GM21526 (cell line): ENCODE measurements around the gene SCAF1.
"Not testable (repeated sequence)": the region's sequence is repeated elsewhere in the genome, so short reads cannot be mapped to it uniquely, and the experiment has no call there.

Source experiments
- ATAC-seq: cut with Tn5 transposase; IDR thresholded peaks from one replicate; pipeline ENCODE4 v1.9.1; 2021; ENCODE audit warnings: moderate library complexity; ENCODE audit not compliant: unreplicated experiment, low FRiP score

Gene SCAF1

DNA sequence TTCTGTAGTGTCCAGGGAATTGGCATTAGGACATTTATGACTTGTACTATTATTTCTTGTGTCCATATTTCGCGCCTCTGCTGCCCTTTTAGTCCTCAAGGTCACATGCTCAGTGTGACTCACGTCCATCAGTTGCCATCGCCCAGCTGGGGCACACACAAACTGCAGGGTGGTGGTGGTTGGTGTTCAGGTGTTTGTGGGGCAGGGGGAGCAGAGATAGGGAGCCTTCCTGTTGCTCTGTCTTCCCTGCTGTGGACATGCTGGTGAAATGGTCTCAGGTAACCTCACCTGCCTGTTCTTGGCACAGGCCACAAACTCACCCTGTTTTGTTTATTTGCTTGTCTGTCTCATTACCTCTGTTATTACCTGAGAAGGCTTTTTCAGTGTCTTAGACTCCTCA lies 28.6 kb upstream of the SCAF1 start:
- no peak for ATAC-seq

DNA sequence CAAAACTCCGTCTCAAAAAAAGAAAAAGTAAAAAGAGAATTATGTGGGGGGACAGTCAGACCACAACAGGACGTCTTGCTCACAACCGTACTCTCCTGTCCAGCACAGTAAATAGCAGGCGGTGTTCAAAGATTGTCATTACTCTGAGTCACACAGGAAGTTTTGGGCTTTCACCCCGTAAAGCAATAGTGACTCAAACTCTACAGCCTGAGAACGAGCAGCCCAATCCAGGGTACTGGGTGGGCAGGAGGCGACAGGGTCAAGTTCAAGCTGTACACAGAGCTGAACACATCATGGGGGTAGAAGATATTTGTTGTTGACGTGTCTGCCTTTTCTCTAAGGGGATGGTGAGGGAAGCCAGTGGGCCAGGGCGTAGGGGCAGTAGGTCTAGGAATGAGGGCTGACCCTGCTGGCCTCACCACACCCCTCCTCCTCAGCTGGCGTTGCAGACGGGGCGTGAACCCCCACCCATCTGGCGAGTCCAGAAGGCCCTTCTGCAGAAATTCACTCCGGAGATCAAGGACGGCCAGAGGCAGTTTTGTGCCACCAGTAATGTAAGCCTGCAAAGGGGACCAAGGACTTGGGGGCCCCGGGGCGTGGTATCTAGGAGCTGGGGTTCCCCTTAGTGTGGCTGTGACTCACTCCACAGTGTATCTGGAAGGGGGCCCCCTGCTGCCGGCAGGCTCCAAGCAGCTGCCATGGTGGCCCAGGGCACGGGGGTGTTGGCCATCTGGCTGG lies 27.7 kb upstream of the SCAF1 start:
- ATAC-seq: no peak

DNA sequence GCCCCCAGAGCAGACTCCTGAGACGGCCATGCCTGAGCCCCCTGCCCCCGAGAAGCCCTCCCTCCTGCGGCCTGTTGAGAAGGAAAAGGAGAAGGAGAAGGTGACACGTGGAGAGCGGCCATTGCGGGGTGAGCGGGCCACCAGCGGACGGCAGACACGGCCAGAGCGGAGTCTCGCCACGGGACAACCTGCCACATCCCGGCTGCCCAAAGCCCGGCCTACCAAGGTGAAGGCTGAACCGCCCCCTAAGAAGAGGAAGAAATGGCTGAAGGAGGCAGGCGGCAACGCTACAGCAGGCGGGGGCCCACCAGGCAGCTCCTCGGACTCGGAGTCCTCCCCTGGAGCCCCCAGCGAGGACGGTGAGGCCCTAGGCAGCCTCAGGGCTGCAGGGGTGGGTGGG lies 26.1 kb upstream of the SCAF1 start:
- no peak for ATAC-seq

DNA sequence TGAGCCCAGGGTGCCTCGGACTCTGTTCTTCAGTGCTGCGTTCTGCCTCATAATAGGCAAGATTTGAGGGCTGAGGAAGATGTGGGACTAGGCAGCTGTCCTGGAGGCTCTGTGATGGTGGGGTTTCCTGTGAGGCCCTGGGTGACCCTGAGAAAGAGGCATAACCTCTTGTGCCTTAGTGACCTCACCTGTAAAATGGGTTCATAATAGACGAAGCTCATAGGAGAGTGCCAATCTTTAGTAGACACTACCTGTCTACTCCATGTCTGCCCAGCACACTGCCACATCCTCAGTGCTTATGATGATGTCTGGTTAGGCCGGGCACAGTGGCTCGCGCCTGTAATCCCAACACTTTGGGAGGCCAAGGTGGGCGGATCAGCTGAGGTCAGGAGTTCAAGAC lies 25.5 kb upstream of the SCAF1 start:
- ATAC-seq: no peak

DNA sequence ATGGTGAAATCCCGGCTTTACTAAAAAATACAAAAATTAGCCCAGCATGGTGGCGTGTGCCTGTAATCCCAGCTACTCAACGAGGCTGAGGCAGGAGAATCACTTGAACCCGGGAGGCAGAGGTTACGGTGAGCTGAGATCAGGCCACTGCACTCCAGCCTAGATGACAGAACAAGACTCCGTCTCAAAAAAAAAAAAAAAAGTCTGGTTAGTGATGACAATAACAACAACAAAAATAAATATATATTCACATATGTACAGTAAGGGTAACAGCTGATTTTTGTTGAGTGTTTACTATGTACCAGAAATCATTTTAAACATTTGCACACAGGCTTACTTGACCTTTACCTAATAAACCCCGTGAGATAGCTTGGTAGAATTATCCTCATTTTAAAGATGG lies 25.1 kb upstream of the SCAF1 start:
- ATAC-seq: no peak

DNA sequence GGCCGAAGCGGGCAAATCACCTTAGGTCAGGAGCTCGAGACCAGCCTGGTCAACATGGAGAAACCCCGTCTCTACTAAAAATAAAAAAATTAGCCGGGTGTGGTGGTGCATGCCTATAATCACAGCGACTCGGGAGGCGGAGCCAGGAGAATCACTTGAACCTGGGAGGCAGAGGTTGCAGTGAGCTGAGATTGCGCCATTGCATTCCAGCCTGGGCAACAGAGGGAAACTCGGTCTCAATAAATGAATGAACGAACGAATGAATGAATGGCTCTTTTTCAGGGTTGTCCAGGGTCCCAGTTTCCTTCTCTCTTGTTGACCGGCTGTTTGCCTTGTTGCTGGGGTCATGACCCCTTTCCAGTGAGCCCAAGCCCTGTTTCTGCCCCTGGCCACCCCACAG lies 24.1 kb upstream of the SCAF1 start:
- ATAC-seq: not testable (repeated sequence)

DNA sequence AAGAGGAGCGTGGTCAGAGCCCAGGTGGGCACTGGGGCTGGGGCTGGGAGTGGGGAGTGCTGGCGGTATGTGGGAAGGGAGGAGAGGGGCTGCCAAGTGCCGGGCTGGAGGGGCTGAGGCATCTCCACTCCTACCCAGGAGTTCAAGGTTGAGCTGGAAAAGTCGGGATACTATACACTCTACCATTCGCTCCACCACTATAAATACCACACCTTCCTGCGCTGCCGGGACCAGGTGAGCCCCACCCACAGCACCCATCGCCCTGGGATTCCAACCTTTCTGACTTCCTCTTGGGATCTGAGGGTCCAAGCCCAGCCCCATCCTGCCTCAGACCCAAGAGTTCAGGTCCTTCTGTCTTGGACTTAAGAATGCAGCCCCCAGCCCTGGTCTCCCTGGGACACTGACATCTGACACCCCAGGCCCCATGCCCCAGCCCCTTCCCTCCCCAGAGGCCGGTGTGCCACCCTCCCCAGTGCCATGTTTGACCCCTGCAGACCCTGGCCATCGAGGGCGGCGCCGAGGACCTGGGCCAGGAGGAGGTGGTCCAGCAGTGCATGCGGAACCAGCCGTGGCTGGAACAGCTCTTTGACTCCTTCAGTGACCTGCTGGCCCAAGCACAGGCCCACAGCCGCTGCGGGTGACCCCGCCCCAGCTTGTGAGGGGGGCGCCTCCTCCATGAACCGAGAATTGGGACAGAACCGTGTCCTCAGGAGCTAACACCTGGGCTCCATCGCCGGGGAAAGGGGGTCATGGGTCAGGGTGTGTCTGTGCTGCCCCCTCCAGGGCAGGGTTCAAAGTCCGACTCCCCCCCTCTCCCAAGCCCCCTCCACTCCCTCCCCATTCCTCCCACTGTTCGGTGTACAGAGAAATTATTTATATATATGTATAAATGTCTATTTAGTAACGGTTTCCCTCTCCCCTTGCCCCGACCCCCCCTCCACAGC lies 16.8 kb upstream of the SCAF1 start:
- ATAC-seq: no peak

DNA sequence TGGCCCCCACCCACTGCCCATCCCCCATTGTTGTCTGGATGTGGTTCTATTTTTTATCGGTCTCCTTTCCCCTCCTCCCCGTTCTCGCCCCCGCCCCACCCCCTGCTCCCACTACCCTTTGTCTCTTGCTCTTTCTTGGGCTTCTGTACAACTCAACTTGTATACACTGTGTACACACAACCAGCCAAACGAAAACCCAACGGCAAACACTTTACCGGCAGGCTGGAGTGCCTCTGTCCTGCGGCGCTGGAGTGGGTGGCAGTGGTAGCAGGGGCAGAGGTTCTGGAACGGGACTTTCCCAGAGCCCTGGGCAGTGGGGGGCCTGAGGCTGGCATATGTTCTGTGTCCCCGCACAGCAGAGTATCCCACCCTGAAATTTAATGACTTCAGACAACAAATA lies 15.8 kb upstream of the SCAF1 start:
- ATAC-seq: no peak

DNA sequence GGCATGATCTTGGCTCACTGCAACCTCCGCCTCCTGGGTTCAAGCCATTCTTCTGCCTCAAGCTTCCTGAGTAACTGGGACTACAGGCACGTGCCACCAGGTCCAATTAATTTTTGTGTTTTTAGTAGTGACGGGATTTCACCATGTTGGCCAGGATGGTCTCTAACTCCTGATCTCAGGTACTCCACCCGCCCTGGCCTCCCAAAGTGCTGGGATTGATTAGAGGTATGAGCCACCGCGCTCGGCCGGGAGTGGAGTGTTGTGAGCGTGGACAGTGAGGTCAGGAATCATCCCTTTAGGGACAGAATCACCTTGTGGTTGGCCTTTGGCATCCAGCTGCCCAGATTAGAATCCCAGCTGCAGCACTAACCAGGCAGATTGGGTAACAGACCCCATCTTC lies 12.3 kb upstream of the SCAF1 start:
- no peak for ATAC-seq

DNA sequence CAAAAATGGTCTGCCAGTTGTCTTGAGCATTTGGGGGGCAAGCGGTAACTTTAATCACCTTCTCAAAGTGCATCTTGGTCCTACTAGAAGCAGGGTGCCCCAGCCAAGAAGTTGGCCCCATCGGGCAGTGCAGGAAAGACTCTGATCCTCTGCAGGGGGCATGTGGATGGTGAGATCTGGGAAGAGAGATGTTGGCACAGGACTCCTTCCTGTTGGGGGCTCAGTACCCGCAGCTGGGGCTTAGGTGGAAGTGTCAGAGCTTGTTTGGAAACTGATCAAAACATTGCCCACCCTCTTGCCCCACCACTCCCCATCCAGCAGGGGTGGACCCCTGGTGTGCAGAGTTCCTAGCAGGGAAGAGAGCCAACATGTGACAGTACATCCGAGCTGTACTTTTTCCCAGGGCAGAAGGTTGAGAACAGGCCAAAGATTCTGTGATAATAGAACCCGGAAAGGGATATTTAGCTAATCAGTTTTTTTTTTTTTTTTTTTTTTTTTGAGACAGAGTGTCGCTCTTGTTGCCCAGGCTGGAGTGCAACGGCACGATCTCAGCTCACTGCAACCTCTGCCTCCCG lies 10.9 kb upstream of the SCAF1 start:
- ATAC-seq: no peak

DNA sequence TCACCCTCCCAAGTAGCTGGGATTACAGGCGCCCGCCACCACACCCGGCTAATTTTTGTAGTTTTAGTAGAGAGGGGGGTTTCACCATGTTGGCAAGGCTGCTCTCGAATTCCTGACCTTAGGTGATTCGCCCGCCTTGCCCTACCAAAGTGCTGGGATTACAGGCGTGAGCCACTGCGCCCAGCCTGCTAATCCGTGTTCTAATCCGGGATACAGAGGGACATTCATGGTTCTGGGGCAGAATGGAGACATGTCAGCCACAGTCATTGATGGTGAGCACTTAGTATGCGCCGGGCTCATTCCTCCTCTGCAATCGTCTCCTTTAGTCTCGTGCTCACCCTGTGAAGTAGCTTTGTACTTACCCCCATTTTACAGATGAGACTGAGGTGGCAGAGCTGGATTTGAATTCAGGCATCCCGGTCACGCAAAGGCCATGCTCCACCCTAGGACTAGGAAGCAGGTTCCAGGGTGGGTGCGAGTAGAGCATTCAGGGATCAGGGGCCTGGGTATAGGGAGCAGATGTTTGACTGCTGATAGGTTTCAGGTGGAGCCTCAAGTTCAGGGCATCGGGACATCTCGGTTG lies 10.3 kb upstream of the SCAF1 start:
- ATAC-seq: no peak

DNA sequence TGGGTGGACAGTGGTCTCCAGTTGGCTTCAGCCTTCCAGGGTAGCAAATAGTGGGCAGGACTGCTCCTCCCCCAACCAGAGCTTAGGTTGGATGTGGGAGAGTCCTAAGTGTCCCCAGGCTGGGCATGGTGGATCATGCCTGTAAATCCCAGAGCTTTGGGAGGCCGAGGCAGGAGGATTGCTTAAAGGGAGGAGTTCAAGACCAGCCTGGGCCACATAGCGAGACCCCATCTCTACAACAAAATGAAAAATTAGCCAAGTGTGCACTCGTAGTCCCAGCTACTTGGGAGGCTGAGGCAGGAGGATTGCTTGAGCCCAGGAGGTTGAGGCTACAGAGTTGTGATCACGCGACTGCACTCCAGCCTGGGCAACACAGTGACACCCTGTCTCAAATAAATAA lies 9.4 kb upstream of the SCAF1 start:
- no peak for ATAC-seq

DNA sequence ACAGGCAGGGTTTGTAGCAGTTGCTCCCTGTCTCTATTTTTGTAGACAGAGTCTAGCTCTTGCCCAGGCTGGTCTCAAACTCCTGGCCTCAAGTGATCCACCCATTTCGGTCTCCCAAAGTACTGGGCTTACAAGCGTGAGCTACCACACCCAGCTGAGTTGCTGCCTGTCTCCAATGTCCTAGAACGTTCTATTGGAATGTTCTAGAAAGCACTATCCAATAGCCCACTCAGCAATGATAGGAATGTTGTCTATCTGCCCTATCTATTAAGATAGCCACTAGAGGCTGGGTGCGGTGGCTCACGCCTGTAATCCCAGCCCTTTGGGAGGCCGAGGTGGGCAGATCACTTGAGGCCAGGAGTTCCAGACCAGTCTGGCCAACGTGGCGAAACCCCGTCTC lies 8.7 kb upstream of the SCAF1 start:
- not testable (repeated sequence) for ATAC-seq

DNA sequence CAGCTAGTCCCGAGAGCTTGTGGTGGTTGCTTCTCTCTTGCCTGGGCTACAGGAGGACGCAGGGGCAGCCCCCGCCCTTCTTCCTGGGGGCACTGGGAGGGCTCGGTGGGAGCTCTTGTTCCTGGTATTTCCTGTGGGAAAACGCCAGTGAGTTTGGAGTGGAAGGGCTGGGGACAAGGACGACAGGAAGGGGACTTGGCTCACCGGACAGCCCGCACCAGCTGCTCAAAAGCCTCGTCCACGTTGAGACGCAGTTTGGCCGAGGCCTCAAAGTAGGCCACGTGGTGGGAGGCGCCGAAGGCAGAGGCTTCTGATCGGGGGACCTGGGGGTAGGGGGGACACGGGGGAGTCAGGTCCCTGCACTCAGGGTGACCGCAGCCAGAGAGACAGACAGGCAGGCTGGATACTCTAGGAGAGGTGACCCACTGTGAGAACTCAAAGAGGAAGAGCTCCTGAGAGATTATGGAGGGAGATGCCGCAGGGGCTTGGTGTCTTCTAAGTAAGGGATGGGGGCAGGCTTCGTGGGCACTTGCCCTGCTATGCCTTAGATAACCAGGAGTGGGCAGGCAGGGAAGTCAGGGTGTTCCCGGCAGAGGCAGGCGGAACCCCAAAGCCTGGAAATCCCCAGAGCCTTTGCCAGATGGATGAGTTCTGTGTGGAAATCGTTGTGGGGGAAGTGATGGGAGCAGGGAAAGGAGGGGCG lies 6.3 kb upstream of the SCAF1 start:
- no peak for ATAC-seq

DNA sequence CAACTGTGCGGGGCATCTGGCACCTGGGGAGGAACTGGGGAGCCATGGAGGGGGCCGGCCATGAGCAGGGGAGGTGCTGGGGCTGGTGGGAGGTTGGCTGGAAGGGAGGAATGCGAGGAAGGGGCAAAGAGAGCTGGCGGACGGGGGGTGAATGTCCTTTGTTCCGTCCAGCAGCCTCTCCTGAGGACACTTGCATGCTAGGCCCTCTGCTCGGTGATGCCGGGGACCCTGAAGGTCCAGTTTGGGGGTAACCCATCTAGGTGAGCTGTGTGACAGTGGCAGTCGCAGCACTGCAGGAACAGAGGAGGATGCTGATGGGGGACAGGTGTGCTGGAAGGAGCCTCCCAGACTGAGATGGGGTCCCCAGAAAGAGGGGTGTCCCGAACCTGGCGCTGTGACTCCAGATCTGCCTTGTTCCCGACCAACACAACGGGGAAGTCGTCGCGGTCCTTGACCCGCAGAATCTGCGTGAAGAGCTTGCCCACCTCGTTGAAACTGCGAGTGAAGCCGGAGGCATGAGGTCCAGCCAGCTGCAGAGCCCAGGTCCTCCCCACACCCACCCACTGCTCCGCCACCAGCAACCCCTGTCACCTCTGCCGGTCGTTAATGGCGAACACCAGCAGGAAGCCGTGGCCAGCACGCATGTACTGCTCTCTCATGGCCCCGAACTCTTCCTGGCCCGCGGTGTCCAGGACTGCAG lies 5.6 kb upstream of the SCAF1 start:
- no peak for ATAC-seq

DNA sequence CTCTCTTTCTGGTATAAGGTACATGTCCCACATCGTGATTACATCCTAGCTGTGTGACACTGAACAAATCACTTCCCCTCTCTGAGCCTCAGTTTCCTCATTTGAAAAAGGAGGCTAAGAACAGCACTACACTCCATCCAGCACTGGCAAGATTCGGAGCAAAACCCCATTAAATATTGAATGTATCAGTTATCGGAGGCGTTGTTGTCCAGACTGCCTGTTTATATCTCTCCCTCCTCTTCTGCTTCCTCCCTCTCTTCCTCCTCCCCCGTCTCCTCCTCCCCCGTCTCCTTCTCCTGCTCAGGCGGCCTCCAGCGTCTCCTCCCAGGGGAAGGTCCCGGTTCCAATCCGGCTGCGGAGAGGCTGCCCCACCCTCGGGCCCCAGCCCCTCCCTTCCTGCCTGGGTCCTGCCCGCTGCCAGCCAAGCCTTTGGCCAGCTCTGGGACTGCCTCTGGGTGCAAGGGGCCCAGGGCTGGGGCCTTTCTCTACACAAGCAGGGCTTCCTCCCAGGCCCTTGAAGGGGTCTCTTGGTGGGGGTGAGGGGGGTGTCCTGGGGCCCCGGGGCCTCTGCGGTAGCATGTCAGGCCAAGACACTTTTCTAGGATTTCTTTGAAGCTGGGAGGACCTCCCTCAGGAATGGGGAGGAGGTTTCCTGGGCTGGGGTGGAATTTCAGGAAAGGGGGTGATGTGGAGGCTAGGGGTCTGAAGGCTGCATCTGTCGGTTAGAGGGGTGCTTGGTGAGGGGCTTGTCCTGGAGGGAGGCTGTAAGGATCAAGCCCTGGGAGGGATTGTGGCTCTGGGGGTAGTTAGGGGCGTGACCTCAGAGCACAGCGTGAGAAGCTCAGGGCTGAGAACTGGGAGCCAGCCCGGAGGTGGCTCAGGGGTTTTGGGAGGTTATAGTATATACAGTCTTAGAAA lies 3.9 kb upstream of the SCAF1 start:
- no peak for ATAC-seq

DNA sequence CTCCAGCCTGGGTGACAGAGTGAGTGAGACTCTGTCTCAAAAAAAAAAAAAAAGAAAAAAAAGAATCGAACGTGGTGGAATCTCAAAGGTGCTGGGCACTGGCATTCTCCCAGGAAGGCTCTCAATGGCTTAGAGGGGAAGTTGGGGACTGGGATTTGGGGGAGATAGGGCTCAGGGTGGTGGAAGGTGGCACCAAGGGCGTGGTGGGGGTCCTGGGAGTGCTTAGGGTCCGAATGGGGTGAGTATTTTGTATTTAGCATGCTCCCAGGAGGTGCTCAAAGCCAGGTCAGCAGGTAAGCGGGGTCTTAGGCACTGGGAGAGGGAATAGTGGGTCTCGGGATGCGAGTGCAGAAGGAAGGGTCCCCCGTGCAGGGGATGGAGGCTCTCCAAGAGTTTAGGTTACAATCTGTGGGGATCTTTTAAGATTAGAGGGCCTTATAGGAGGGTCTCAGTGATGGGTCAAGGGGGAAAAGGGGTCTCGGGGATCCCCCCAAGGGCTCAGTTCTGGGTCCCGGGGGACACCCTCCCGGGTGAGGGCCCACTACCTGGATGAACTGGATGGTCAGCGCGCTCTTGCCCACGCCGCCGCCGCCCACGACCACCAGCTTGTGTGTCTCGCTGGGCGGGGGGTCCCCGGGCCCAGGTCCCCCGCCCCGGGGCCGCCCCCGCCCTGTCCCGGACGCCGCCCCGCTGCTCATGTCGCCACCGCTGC lies 2.5 kb upstream of the SCAF1 start:
- no peak for ATAC-seq
